T-helper 1 cell treated with Interleukin-12 subunit alpha and Interleukin-12 subunit beta and Interleukin-4 antibody, amounts not matched to agents 30 ng/mL and 1 ng/mL, for 36 hours (primary cell): ENCODE results near the gene NFIA. TPM values are rescaled to one million over a fixed set of nuclear protein-coding genes. Genes with fewer than 3 reads are reported as not detected.

Experiments used
- intact Hi-C: fragments of 100-400 bp; cut with micrococcal nuclease; formaldehyde crosslinking; loops from one replicate; pipeline ENCODE4 v1.15.1; 2024
- total RNA-seq: library from RNA; stranded (reverse); gene quantifications from 2 replicates; pipeline ENCODE4 v1.2.3, GENCODE V29; 2022

Gene NFIA
- total RNA-seq, 1 donor from 2014 or later: 0.66 TPM

- intact Hi-C loops: loop anchor here (10.0 kb wide), 1 partner anchor 167 kb away; no protein-coding TSS in a partner anchor
Measured at GRCh38 chr1:61287734-61288133, 205.4 kb downstream of the NFIA start.

- intact Hi-C loops: loop anchor here (10.0 kb wide), 1 partner anchor 165 kb away; no protein-coding TSS in a partner anchor
Measured at GRCh38 chr1:61289232-61290098, 207.1 kb downstream of the NFIA start.

- intact Hi-C loops: no loop called here
Measured at GRCh38 chr1:61290525-61290924, 208.2 kb downstream of the NFIA start.

DNA sequence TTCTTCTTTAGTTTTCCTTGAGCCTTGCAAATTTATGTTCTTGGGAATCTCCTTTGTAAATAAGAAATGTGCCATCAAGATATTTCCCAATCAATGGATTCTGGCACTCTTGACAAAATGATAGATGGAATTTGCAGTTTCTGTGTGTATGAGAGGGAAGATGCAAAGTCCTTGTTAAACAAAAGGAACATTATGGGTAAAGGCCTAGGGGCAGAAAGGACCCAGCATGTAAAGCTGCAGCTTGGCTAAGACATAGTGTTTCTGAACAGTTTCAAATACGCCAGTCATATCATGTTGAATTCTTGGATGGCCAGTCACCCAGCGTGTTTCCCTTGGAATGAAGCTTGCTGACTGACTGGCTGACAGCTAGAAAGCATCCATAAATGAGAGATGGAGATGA lies 210.8 kb downstream of the NFIA start:
- intact Hi-C loops: no loop called here

- intact Hi-C loops: no loop called here
Measured at GRCh38 chr1:61293986-61294504, 211.7 kb downstream of the NFIA start.

GRCh38 chr1:61294930-61295329 lies 212.6 kb downstream of the NFIA start:
- intact Hi-C loops: no loop called here

GRCh38 chr1:61295818-61296537 lies 213.6 kb downstream of the NFIA start:
- intact Hi-C loops: no loop called here

DNA sequence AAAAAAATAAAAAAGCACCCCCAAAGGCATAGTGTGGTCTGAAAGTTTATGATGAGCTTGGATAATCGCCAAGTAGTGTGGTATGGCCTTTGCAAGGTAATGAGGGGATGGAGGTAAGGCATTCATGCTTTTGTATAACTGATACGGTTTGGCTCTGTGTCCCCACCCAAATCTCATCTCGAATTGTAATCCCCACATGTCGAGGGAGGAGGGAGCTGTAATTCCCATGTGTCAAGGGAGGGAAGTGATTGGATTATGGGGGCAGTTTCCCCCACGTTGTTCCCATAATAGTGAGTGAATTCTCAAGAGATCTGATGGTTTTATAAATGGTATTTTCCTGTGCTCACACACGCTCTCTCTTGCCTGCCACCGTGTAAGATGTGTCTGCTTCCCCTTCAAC lies 215.5 kb downstream of the NFIA start:
- intact Hi-C loops: no loop called here

- intact Hi-C loops: no loop called here
Measured at GRCh38 chr1:61299463-61299862, 217.1 kb downstream of the NFIA start.

DNA sequence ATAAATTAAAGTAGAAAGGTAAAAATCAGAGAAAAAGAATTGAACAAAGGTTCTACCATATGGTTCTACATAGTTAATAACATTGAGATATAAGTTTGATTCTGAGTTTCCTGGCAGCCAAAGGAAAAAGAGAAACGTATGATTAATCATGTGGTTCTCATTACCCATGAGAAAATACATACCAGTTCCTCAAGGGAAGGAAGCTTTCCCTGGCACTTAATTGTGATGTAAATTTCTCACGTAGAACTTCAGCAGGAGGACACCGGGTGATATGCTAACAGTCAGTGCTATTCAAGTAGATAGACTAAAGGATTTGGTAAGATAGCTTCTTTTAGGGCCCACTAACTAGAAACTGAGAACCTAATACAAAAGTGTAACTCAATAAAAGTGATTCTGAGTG lies 218.5 kb downstream of the NFIA start:
- intact Hi-C loops: loop anchor here (5.0 kb wide), 1 partner anchor 426 kb away; the partner anchor contains the start of gene TM2D1

DNA sequence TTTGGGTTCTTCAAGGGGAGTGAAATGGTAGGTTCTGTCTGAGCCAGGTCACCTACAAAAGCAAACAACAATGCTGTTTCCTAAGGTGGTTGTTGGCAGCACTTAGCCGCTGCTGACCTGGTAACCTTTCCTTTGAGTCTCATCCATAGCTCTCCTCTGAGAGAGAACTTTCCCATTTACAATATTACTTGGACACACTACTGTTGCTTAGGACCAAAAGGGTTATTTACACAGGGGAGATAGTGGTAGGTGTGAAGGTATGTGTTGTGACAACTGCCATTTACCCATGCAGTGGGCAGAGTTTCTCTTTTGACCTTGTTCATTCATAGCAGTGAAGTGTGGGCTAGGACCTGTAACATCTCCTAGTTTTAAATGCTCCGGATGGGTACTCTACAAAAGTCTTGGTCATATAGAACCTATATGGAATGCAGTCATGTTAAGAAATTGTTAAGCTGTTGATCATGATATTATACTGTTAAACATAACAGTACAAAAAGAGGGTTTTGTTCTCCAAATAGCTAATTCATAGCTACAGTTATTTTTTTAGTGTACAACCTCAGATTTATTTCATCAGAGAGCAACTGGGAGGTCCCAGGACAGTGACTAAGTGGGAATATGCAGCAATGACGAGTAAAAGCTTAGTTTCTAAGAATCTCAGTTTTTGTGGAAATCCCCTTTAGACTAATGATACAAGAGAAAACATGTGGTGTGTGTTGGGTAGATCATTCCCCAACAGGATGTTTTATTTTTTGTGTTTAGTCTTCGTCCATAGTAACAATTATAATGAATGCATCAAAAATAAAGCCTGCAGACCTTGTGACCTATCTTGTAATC lies 219.7 kb downstream of the NFIA start:
- intact Hi-C loops: loop anchor here (2.0 to 5.0 kb wide), 4 partner anchors 31 to 425 kb away; partner anchors contain the start of gene TM2D1

- intact Hi-C loops: no loop called here
Measured at GRCh38 chr1:61307422-61308142, 225.2 kb downstream of the NFIA start.

GRCh38 chr1:61310057-61310456 lies 227.7 kb downstream of the NFIA start:
- intact Hi-C loops: no loop called here

DNA sequence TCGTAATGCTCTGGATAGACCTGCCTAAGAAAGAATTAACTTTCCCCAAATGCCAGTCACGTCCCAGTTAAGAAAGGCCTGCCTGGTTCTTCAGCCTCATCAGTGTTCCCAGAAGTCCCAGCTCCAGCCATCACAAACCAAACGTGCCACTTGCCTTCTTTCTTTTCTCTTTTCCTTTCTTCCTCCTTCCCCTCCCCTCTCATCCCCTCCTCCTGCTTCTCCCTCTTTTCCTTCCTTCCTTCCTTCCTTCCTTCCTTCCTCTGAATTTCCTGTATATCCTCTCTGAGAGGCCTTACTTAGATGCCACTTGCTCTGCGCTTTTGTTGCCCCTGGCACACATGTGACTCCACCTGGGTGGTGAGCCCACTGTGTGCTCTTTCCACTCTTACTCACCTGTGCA lies 228.2 kb downstream of the NFIA start:
- intact Hi-C loops: no loop called here

DNA sequence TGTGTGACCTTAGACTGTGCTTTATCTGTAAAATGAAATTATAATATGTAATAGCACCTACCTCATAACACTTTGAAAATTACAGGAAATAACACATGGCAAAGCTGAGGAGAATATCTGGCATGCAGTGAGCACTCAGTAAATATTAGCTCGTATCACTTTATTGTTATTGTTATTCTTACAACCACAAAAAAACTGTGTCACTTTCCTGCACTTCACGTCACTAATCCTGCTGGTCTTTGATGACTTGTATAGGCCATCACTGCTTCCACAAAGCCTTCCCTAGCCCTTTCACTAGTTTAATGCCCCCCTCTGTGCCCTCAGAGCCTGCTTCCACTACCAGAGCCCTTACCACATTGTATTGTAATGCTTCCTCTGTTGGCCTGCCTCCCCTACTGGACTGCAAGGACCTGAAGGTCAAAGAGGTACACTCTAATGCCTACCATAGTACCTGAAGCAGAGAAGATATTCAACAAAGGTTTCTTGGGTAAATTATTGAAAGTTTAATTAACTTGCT lies 231.6 kb downstream of the NFIA start:
- intact Hi-C loops: no loop called here

GRCh38 chr1:61315011-61315410 lies 232.7 kb downstream of the NFIA start:
- intact Hi-C loops: loop anchor here (5.0 kb wide), 1 partner anchor 263 kb away; no protein-coding TSS in a partner anchor

- intact Hi-C loops: loop anchor here (5.0 kb wide), 1 partner anchor 264 kb away; no protein-coding TSS in a partner anchor
Measured at GRCh38 chr1:61316493-61316892, 234.1 kb downstream of the NFIA start.

DNA sequence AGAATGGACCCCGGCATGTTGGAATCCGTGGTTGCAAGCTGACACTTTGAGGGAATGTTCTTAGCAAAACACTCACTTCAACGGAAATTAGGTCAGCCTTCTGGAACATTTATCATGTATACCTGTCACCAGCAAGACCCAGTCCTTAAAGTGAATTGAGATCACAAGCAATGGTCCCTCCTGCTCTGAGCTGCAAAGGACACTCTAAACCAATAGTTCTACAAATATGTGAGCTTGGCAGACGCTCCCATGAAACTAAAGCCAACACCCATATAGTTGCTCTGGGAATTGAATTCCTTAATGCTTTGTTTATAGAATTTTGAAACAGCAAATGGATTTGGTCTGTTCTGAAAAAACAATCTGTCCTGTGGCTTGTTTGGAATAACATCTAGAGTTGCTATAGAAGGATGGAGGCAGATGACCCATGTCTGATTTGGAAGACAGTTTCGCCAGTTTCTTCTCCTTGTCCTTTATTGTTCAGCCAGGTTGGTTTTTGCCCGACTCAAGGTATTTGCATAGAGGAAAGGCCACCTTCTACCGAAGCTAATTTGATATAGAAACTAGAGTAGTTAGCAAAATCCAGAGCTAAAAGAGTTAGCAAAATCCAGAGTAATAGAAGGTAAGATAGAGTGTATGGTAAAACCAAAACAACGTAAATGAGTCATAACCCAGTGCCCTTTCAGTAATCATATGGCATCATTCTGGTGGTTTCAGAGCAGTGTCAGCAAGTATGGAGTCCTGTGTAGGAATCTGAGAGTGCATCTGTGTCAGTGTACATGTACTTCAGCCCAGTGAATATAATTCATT lies 236.2 kb downstream of the NFIA start:
- intact Hi-C loops: loop anchor here (1.0 to 5.0 kb wide), 5 partner anchors 14 to 266 kb away; no protein-coding TSS in a partner anchor

- intact Hi-C loops: no loop called here
Measured at GRCh38 chr1:61320575-61320974, 238.2 kb downstream of the NFIA start.
